Gastrocnemius medialis (tissue), 4 donors: ENCODE data around the gene MAN1C1.

Experiments
- CTCF ChIP-seq, 5 experiments: fragments of 450-650 bp in 3 of 5; fragments of 200-600 bp in 2 of 5; sonication (generic) in 2 of 5; IDR thresholded peaks in 4 of 5; conservative IDR thresholded peaks in 1 of 5; 1 replicate in 4 of 5; 2 replicates in 1 of 5; pipeline ENCODE4 v1.5.1; 2016 to 2019; ENCODE audit warnings: antibody characterized with exemption in 5 of 5, mild to moderate bottlenecking in 3 of 5, moderate library complexity in 3 of 5
- POLR2A ChIP-seq, 2 donors: fragments of 450-650 bp; IDR thresholded peaks; one replicate each; pipeline ENCODE4 v1.6.1; 2017; ENCODE audit warnings: antibody characterized with exemption in 2 of 2, mild to moderate bottlenecking in 2 of 2, moderate library complexity in 2 of 2

- TF ChIP-seq POLR2A (IDR thresholded peaks at IDR 0.05), result no peak
- TF ChIP-seq CTCF (IDR thresholded peaks at IDR 0.05 in 4 of 5, conservative IDR thresholded peaks at IDR 0.05 in 1 of 5), result no peak
Observed at GRCh38 chr1:25814549-25815087, 198.0 kb downstream of the MAN1C1 start.
